Colonic mucosa (tissue), 4 donors: ENCODE results near the gene EPAS1. TPM values are rescaled to one million over a fixed set of nuclear protein-coding genes. Genes with fewer than 3 reads are reported as not detected.

Source experiments
- DNase-seq: peaks from one replicate; pipeline ENCODE4 v3.0.0-alpha.2; 2020
- H3K27ac ChIP-seq: fragments of 200-600 bp; one replicate; pipeline ENCODE4 v1.8.0; 2021
- H3K27me3 ChIP-seq: fragments of 200-600 bp; one replicate; pipeline ENCODE4 v1.8.0; 2021
- H3K36me3 ChIP-seq: fragments of 200-600 bp; one replicate; pipeline ENCODE4 v1.8.0; 2021
- H3K4me1 ChIP-seq: fragments of 200-600 bp; one replicate; pipeline ENCODE4 v1.8.0; 2021; ENCODE audit warnings: mild to moderate bottlenecking
- H3K4me3 ChIP-seq: fragments of 200-600 bp; one replicate; pipeline ENCODE4 v1.8.0; 2021
- H3K9ac ChIP-seq, 2 donors: one replicate each; pipeline ENCODE4 v1.7.0; 2013; ENCODE audit warnings: control low read depth in 2 of 2, low read depth in 2 of 2, low read length in 2 of 2
- H3K9me3 ChIP-seq: fragments of 200-600 bp; one replicate; pipeline ENCODE4 v1.8.0; 2021
- intact Hi-C: fragments of 100-400 bp; cut with DNase I; formaldehyde crosslinking; loops from one replicate; pipeline ENCODE4 v1.14.1; 2022
- total RNA-seq, 2 donors: library from RNA; stranded (reverse); fragmentation: NEBNext Ultra II Directional in 1 of 2; extraction: Animal tissue kit (Norgen Biotek cat#: 25700) in 1 of 2; gene quantifications; one replicate each; pipeline ENCODE4 v1.2.1, GENCODE V29; 2021
- TF ChIP-seq, protein P1 (sequence below): fragments of 200-600 bp; IDR thresholded peaks from one replicate; pipeline ENCODE4 v1.8.0; 2022; ENCODE audit warnings: antibody characterized with exemption, mild to moderate bottlenecking
- donor health status: healthy.
- donor health status: DM: no; HTN: no; CAD: no.
- donor health status: DM: no; HTN: no; CAD: no.

The EPAS1 gene
- total RNA-seq, 2 donors from 2014 or later, result 116 to 140 TPM

DNA sequence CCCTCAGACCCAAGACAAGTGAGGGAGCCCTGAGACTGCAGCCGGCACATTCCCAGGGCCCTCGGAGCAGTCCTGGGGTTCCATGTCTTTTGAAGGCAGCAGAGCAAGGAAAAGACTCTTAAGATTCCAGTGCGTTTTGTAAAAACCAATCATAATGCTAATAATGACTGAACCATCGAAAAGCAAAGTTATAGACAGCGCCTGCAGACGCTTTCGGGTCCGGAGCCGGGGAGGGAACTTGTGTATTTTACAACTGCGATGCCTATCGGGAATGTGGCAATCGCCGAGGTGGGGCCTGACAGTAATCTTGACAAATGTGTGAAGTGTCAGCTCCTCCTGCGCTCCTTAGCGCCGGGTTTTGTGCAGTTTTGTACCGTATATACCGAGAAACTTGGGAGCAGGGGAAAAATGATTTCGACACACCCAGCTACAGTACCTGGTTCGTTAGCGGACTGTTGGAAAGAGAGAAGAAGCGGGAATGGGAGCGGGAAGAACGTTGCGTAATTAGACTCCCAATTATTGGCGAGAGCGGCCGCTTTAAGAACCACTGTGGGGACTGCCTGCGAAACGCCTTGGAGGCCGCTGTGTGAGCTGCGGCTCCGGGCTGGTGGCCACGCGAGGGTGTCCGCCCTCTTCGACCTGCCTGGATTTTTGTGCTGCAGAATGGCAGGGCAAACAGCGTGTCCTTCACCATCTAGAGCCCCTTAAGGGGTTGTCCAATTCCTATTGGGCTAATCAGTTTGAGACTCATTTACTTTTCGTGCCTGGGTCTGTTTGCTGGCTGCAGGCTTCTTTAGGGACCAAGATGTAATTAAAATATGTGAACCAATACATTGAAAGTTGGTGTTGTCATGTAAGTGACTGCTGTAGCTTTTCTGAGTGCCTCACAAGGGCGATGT lies 2.4 kb downstream of the EPAS1 start:
- peak overlapping the region; percentile 87 for H3K27ac ChIP-seq
- DNase-seq, result peak; percentile 81
- H3K4me1 ChIP-seq, result peaks cover 7% of the 10 kb centered on the region
- peak overlapping the region; percentile 89 to 90 for H3K9ac ChIP-seq
- H3K4me3 ChIP-seq, result peak overlapping the region; percentile 74
- no peaks in the 10 kb centered on the region for H3K27me3 ChIP-seq
- H3K9me3 ChIP-seq, result no peaks in the 10 kb centered on the region
- H3K36me3 ChIP-seq, result no peaks in the 10 kb centered on the region
- intact Hi-C loops, result loop anchor here (2.0 to 10.0 kb wide), 3 partner anchors 38 to 285 kb away; no protein-coding TSS in a partner anchor
- TF ChIP-seq, protein P1, sequence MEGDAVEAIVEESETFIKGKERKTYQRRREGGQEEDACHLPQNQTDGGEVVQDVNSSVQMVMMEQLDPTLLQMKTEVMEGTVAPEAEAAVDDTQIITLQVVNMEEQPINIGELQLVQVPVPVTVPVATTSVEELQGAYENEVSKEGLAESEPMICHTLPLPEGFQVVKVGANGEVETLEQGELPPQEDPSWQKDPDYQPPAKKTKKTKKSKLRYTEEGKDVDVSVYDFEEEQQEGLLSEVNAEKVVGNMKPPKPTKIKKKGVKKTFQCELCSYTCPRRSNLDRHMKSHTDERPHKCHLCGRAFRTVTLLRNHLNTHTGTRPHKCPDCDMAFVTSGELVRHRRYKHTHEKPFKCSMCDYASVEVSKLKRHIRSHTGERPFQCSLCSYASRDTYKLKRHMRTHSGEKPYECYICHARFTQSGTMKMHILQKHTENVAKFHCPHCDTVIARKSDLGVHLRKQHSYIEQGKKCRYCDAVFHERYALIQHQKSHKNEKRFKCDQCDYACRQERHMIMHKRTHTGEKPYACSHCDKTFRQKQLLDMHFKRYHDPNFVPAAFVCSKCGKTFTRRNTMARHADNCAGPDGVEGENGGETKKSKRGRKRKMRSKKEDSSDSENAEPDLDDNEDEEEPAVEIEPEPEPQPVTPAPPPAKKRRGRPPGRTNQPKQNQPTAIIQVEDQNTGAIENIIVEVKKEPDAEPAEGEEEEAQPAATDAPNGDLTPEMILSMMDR, result no peak

DNA sequence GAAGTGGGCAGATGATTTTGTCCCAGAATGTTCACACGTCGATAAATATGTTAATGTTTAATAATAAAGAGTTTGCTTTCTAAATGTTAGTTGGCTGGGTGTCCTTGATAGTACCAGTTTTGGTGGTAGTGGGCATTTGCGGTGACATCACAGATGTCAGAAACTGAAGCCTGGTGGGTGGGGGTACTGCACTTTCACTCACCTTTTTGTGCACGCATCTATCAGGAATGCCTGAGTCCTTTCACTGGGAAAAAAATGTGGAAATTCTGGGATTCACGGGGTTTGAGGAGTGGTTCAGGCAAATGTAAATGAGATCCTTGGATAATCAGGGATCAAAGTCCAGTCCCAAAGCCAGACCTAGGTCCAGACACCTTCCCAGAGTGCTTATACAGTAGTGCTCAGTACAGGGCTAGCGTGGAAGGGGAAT lies 3.2 kb downstream of the EPAS1 start:
- TF ChIP-seq, protein P1, result no peak
- peak; percentile 63 for DNase-seq
- H3K4me1 ChIP-seq, result peaks cover 7% of the 10 kb centered on the region
- peak overlapping the region in 1 of 2 donors; percentile 89 for H3K9ac ChIP-seq
- no peak overlapping the region for H3K4me3 ChIP-seq
- intact Hi-C loops, result loop anchor here (5.0 kb wide), 1 partner anchor 37 kb away; no protein-coding TSS in a partner anchor
- H3K36me3 ChIP-seq, result no peaks in the 10 kb centered on the region
- H3K9me3 ChIP-seq, result no peaks in the 10 kb centered on the region
- H3K27ac ChIP-seq, result peak overlapping the region; percentile 87
- H3K27me3 ChIP-seq, result no peaks in the 10 kb centered on the region

DNA sequence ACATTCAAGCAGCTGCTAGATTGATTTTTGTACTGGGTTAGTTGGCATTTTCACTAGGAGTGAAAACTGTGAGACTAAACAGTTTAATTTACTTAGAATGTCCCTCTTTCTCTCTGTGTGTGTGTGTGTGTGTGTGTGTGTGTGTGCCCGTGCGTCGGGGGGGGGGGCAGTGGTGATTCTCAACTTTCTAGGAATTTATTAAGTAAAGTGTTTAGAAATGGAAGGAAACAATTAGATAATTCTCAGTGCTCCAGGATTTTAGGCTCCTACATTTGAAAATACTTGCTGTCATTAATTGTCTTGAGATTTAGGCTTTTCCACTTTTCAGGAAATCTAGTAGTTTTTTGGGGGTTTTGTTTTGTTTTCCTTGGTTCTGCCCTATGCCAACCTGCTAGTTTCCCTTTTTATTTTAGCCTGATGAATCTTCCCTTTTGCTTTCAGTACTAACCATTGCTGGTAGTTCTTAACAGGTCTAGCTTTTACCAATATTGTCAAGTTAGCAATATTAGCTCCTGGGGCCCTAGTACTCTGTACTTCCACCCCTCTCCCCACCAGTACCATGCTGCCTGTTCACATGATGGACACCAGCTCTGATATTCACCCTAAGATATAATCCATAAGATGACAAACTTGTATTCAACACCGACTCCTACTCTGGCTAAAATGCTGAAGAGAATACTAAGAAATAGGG lies 4.9 kb downstream of the EPAS1 start:
- no peak for DNase-seq
- Histone ChIP-seq H3K27ac (no peak overlapping the region), H3K4me3 (no peak overlapping the region), H3K27me3 (no peaks in the 10 kb centered on the region), H3K4me1 (peaks cover 11% of the 10 kb centered on the region), H3K9ac (no peak overlapping the region), H3K9me3 (no peaks in the 10 kb centered on the region), H3K36me3 (no peaks in the 10 kb centered on the region)
- TF ChIP-seq, protein P1, result no peak
- intact Hi-C loops, result loop anchor here (5.0 kb wide), 1 partner anchor 35 kb away; no protein-coding TSS in a partner anchor

DNA sequence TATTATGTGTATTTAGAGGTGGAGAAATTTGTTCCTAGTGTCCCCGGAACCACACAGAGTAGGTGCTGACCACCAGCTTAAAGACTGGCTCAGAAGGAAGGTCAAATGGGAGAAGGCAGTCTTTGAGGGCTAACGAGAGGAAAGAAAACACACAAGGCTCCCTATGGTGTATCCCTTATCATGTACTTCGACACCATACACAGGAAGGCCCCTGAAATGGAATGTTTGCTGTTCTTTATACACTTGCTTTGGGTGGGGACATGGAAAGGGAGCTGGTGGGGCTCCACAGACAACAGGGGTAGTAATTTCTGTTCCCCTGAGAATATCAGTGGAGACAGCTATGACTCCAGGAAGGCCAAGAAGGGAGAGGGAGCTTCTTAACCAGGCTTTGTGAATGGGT lies 6.0 kb downstream of the EPAS1 start:
- no peaks in the 10 kb centered on the region for H3K36me3 ChIP-seq
- H3K27ac ChIP-seq, result peak overlapping the region; percentile 43
- peak overlapping the region in 1 of 2 donors; percentile 3 for H3K9ac ChIP-seq
- intact Hi-C loops, result loop anchor here (5.0 kb wide), 1 partner anchor 34 kb away; no protein-coding TSS in a partner anchor
- TF ChIP-seq, protein P1, result no peak
- no peak for DNase-seq
- no peaks in the 10 kb centered on the region for H3K9me3 ChIP-seq
- H3K4me3 ChIP-seq, result no peak overlapping the region
- peaks cover 22% of the 10 kb centered on the region for H3K4me1 ChIP-seq
- no peaks in the 10 kb centered on the region for H3K27me3 ChIP-seq

DNA sequence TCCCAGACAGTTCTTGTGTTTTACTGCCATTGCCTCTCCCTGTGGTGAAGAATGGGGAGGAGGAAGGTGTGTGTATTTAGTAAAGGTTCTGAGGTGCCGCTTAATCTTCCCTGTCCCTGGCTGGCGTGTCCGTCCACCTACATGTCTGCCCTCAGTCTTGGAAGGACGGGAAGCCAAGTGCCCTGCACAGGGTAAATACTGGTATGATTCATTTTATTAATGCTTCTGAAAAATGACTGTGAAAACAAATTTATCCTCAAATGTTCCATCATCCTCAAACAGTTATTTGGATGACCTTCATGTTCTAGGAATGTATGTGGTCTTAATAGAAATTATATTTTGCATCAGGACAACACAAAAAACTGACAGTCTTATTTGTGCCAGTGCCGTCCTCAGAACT lies 6.6 kb downstream of the EPAS1 start:
- no peaks in the 10 kb centered on the region for H3K27me3 ChIP-seq
- no peak overlapping the region for H3K4me3 ChIP-seq
- TF ChIP-seq, protein P1, result no peak
- H3K9ac ChIP-seq, result no peak overlapping the region
- peaks cover 28% of the 10 kb centered on the region for H3K4me1 ChIP-seq
- DNase-seq, result no peak
- H3K27ac ChIP-seq, result peak overlapping the region; percentile 43
- H3K9me3 ChIP-seq, result no peaks in the 10 kb centered on the region
- intact Hi-C loops, result loop anchor here (5.0 kb wide), 1 partner anchor 33 kb away; no protein-coding TSS in a partner anchor
- H3K36me3 ChIP-seq, result no peaks in the 10 kb centered on the region
